Spleen (tissue), 7 donors: ENCODE results near the gene SNX8.

Experiments used
- POLR2A ChIP-seq, 3 donors: fragments of 450-650 bp; IDR thresholded peaks; one replicate each; pipeline ENCODE4 v1.5.1; 2017; ENCODE audit warnings: antibody characterized with exemption in 3 of 3, mild to moderate bottlenecking in 1 of 3
- TF ChIP-seq, protein P1 (sequence below), 11 experiments: fragments of 200-600 bp in 7 of 11; fragments of 450-650 bp in 4 of 11; sonication (generic) in 4 of 11; IDR thresholded peaks in 8 of 11; conservative IDR thresholded peaks in 3 of 11; 1 replicate in 7 of 11; 2 replicates in 4 of 11; pipeline versions ENCODE4 v1.4.0 to v1.8.0; 2016 to 2021; ENCODE audit warnings: antibody characterized with exemption in 11 of 11, inconsistent platforms in 4 of 11, mild to moderate bottlenecking in 1 of 11
- donor health status: DM: no; HTN: no; CAD: no; lungs with moderate emphysema.
- donor health status: DM: no; HTN: no; CAD: no.
- donor health status: DM: no; HTN: no; CAD: no.

DNA sequence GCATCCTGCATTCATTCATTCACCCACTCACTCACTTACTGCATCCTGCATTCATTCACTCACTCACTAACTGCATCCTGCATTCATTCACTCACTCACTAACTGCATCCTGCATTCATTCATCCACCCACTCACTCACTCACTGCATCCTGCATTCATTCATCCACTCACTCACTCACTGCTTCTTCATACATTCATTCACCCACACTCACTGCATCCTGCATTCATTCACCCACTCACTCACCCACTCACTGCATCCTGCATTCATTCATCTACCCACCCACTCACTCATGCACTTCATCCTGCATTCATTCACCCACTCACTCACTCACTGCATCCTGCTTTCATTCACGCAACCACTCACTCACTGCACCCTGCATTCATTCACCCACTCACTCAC lies 1.5 kb upstream of the SNX8 start:
- TF ChIP-seq, protein P1, sequence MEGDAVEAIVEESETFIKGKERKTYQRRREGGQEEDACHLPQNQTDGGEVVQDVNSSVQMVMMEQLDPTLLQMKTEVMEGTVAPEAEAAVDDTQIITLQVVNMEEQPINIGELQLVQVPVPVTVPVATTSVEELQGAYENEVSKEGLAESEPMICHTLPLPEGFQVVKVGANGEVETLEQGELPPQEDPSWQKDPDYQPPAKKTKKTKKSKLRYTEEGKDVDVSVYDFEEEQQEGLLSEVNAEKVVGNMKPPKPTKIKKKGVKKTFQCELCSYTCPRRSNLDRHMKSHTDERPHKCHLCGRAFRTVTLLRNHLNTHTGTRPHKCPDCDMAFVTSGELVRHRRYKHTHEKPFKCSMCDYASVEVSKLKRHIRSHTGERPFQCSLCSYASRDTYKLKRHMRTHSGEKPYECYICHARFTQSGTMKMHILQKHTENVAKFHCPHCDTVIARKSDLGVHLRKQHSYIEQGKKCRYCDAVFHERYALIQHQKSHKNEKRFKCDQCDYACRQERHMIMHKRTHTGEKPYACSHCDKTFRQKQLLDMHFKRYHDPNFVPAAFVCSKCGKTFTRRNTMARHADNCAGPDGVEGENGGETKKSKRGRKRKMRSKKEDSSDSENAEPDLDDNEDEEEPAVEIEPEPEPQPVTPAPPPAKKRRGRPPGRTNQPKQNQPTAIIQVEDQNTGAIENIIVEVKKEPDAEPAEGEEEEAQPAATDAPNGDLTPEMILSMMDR (IDR thresholded peaks at IDR 0.05 in 8 of 11, conservative IDR thresholded peaks at IDR 0.05 in 3 of 11), result no peak
- no peak for TF ChIP-seq POLR2A (IDR thresholded peaks at IDR 0.05)
